CMK (cell line): ENCODE measurements around the gene RFX2.
A peak's percentile ranks its signal among the peaks of the same experiment; 100 is the strongest.
"Not testable (repeated sequence)": the region's sequence is repeated elsewhere in the genome, so short reads cannot be mapped to it uniquely, and the experiment has no call there.

ENCODE experiments used
- DNase-seq: peaks from one replicate; pipeline ENCODE4 v3.0.0-alpha.2; 2010; ENCODE audit warnings: low read depth

The RFX2 gene

GRCh38 chr19:5990289-5990797, 120.0 kb downstream of the RFX2 start:
- DNase-seq: no peak

GRCh38 chr19:5989388-5990074, 120.8 kb downstream of the RFX2 start:
- no peak for DNase-seq

GRCh38 chr19:5988517-5989387, 121.5 kb downstream of the RFX2 start:
- no peak for DNase-seq

GRCh38 chr19:5987077-5987818, 123.1 kb downstream of the RFX2 start:
- DNase-seq: no peak

- not testable (repeated sequence) for DNase-seq
Measured at GRCh38 chr19:5985837-5986236, 124.5 kb downstream of the RFX2 start.

- no peak for DNase-seq
Measured at GRCh38 chr19:5985098-5985783, 125.1 kb downstream of the RFX2 start.

GRCh38 chr19:5984600-5984999, 125.7 kb downstream of the RFX2 start:
- no peak for DNase-seq

- DNase-seq: no peak
Measured at GRCh38 chr19:5983367-5983955, 126.8 kb downstream of the RFX2 start.

- DNase-seq: no peak
Measured at GRCh38 chr19:5978606-5979552, 131.4 kb downstream of the RFX2 start.

GRCh38 chr19:5977785-5978605, 132.3 kb downstream of the RFX2 start, which contains the start of gene RANBP3:
TSS of gene RANBP3 (minus strand) at chr19:5978140. CDS start at chr19:5978082, 58 bp downstream.
- DNase-seq: peak; percentile 98

- no peak for DNase-seq
Measured at GRCh38 chr19:5977222-5977784, 133.0 kb downstream of the RFX2 start.

- no peak for DNase-seq
Measured at GRCh38 chr19:5976768-5977167, 133.5 kb downstream of the RFX2 start.

- no peak for DNase-seq
Measured at GRCh38 chr19:5975388-5975728, 134.9 kb downstream of the RFX2 start.

GRCh38 chr19:5974721-5975387, 135.4 kb downstream of the RFX2 start:
- no peak for DNase-seq

- no peak for DNase-seq
Measured at GRCh38 chr19:5973867-5974635, 136.2 kb downstream of the RFX2 start.

GRCh38 chr19:5973376-5973775, 136.9 kb downstream of the RFX2 start:
- no peak for DNase-seq

GRCh38 chr19:5972355-5972731, 138.0 kb downstream of the RFX2 start:
- DNase-seq: no peak
